ENCODE measurements around the gene ADAMTS17. TPM values are rescaled to one million over a fixed set of nuclear protein-coding genes. Genes with fewer than 3 reads are reported as not detected.

ADAMTS17 gene
- total and polyA plus RNA-seq, 3 donors from 2014 or later = 6.8 to 17.8 (median 12.4) TPM

DNA sequence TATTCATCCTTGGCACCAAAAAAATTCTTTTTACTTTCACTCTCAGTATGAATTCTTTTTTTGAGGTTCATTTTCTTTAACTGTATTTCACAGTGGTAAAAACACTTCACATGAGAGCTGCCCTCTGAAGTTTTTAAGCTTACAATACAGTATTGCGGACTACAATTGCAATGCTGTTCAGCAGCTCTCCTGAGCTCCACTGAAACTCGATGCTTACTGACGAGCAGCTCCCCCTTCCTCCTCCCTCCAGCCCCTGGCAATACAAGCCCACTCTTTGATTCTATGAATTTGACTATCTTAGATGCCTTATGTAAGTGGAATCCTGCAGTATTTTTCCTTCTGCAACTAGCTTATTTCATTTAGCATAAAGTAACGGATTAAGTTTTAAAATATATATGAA is 183.4 kb downstream of the ADAMTS17 start:
- H3K27ac ChIP-seq = no peak overlapping the region
- DNase-seq = no peak
- no peaks in the 10 kb centered on the region for H3K9me3 ChIP-seq
- no peak for TF ChIP-seq POLR2A (IDR thresholded peaks at IDR 0.05)
- no peak for TF ChIP-seq CTCF (IDR thresholded peaks at IDR 0.05)
- no peaks in the 10 kb centered on the region for H3K36me3 ChIP-seq (ENCODE audit: low read depth, missing control alignments)
- H3K4me3 ChIP-seq = no peak overlapping the region
- intact Hi-C loops (cut with DNase I; ENCODE audit: low total_unique reads) = no loop called here
- no peaks in the 10 kb centered on the region for H3K27me3 ChIP-seq
- no peaks in the 10 kb centered on the region for H3K4me1 ChIP-seq
- WGBS, 2 donors = 67 to 68% methylated on average over 4 of the region's 4 CpGs

- Histone ChIP-seq H3K9me3 (no peaks in the 10 kb centered on the region), H3K27ac (no peak overlapping the region), H3K27me3 (no peaks in the 10 kb centered on the region), H3K36me3 (ENCODE audit: low read depth, missing control alignments) (no peaks in the 10 kb centered on the region), H3K4me1 (no peaks in the 10 kb centered on the region), H3K4me3 (no peak overlapping the region)
- intact Hi-C loops (cut with DNase I; ENCODE audit: low total_unique reads) = no loop called here
- DNase-seq = no peak
- 91 to 97% methylated on average over 6 of the region's 6 CpGs for WGBS, 2 donors
- no peak for TF ChIP-seq POLR2A (IDR thresholded peaks at IDR 0.05)
- no peak for TF ChIP-seq CTCF (IDR thresholded peaks at IDR 0.05)
Observed at GRCh38 chr15:100156201-100156600, 185.6 kb downstream of the ADAMTS17 start.

GRCh38 chr15:100154338-100154737 is 187.4 kb downstream of the ADAMTS17 start:
- Histone ChIP-seq H3K4me3 (no peak overlapping the region), H3K9me3 (no peaks in the 10 kb centered on the region), H3K27me3 (no peaks in the 10 kb centered on the region), H3K27ac (no peak overlapping the region), H3K36me3 (ENCODE audit: low read depth, missing control alignments) (no peaks in the 10 kb centered on the region), H3K4me1 (no peaks in the 10 kb centered on the region)
- intact Hi-C loops (cut with DNase I; ENCODE audit: low total_unique reads) = no loop called here
- TF ChIP-seq CTCF (IDR thresholded peaks at IDR 0.05) (no peak), POLR2A (IDR thresholded peaks at IDR 0.05) (no peak)
- DNase-seq = no peak
- WGBS, 2 donors = 89 to 93% methylated on average over 8 of the region's 8 CpGs

DNA sequence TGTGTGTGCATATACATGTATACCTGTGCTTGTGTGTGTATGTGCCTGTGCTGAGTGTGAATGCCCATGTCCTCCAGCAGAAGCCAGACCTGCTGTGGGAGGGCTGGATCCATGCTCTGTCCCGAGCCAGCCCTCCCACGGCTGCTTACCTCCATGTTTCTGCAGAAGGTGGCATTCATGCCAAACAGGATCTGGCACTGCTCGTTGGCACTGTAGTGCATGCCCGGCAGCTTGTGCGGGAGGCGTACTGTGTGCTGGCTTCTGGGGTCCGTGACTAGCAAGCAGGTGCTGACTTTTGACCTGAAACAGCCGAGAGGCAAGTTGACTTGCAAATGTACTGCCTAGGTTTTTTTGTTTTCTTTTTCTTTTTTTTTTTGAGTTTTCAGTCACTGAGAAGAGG is 189.3 kb downstream of the ADAMTS17 start:
- no peak for DNase-seq
- WGBS, 2 donors = 84 to 92% methylated on average over 8 of the region's 8 CpGs
- no peak for TF ChIP-seq POLR2A (IDR thresholded peaks at IDR 0.05)
- no peak for TF ChIP-seq CTCF (IDR thresholded peaks at IDR 0.05)

GRCh38 chr15:100150906-100151305 is 190.9 kb downstream of the ADAMTS17 start:
- no peak overlapping the region for H3K4me3 ChIP-seq
- no peak overlapping the region for H3K27ac ChIP-seq
- no peak for DNase-seq
- WGBS, 2 donors = 84 to 88% methylated on average over 8 of the region's 8 CpGs
- no peaks in the 10 kb centered on the region for H3K4me1 ChIP-seq
- H3K36me3 ChIP-seq (ENCODE audit: low read depth, missing control alignments) = no peaks in the 10 kb centered on the region
- intact Hi-C loops (cut with DNase I; ENCODE audit: low total_unique reads) = no loop called here
- no peaks in the 10 kb centered on the region for H3K27me3 ChIP-seq
- no peak for TF ChIP-seq POLR2A (IDR thresholded peaks at IDR 0.05)
- no peaks in the 10 kb centered on the region for H3K9me3 ChIP-seq

More for the DNA sequence above, 189.3 kb downstream of the ADAMTS17 start:
- H3K27ac ChIP-seq = no peak overlapping the region
- H3K27me3 ChIP-seq = no peaks in the 10 kb centered on the region
- intact Hi-C loops (cut with DNase I; ENCODE audit: low total_unique reads) = no loop called here
- no peak overlapping the region for H3K4me3 ChIP-seq
- no peaks in the 10 kb centered on the region for H3K36me3 ChIP-seq (ENCODE audit: low read depth, missing control alignments)
- no peaks in the 10 kb centered on the region for H3K9me3 ChIP-seq
- H3K4me1 ChIP-seq = no peaks in the 10 kb centered on the region

All from testis (tissue), 3 donors.